T47D (cell line): ENCODE measurements around the gene MCM3AP.

ENCODE experiments used
- DNase-seq, 2 experiments: peaks; one replicate each; pipeline versions ENCODE4 v3.0.0 to v3.0.0-alpha.2; 2011 to 2012; ENCODE audit warnings: low read depth in 1 of 2, low spot score in 1 of 2
- JUND ChIP-seq: IDR thresholded peaks from 2 replicates; pipeline ENCODE4 v1.6.1; 2012; ENCODE audit warnings: low read depth
- in situ Hi-C: cut with HindIII; loops from 2 replicates; pipeline ENCODE4 v1.10.0; 2016; ENCODE audit warnings: low sequenced_read_pairs, low pct_unique_long_range_greater_than_20kb

The MCM3AP gene

DNA sequence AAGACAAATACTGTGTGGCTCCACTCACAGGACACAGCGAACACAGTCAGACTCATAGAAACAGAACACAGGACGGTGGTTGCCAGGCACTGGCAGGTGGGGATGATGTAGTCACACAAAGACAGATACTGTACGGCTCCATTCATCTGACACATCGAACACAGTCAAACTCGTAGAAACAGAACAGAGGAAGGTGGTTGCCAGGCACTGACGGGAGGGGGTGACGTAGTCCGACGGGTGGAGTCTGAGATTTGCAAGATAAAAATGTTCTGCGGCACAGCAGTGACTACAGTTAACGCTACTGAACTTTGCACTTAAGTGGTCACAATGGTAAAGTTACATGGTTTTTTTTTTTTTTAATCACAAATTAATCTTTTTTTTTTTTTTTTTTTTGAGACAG lies 19.5 kb upstream of the MCM3AP start:
- TF ChIP-seq JUND: no peak
- in situ Hi-C loops: no loop called here
- DNase-seq: no peak

DNA sequence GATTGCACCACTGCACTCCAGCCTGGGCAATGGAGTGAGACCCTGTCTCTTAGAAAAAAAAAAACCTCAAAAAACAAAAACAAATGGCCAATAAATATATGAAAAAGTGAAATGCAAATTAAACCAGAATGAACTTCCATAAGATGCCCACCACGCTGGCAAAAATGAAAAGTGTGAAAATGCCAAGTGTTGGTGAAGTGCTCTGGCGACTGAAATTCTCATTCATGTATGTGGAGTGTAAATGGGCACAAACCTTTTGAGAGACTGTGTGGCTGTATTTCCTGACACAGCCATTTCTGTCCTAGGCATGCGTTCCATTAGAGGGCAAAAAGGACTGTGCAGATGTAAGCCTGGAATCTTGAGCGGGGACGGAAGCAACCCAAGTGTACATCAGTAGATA lies 19.0 kb upstream of the MCM3AP start:
- in situ Hi-C loops: no loop called here
- no peak for TF ChIP-seq JUND
- DNase-seq: no peak

GRCh38 chr21:46301759-46302158 lies 16.3 kb upstream of the MCM3AP start:
- in situ Hi-C loops: no loop called here
- no peak for TF ChIP-seq JUND
- no peak for DNase-seq

- in situ Hi-C loops: no loop called here
- no peak for TF ChIP-seq JUND
- no peak for DNase-seq
These were observed 13.8 kb upstream of the MCM3AP start for GRCh38 chr21:46299167-46299566.

- no peak for DNase-seq
- in situ Hi-C loops: no loop called here
- no peak for TF ChIP-seq JUND
These were observed 12.2 kb upstream of the MCM3AP start for GRCh38 chr21:46297338-46298271.

DNA sequence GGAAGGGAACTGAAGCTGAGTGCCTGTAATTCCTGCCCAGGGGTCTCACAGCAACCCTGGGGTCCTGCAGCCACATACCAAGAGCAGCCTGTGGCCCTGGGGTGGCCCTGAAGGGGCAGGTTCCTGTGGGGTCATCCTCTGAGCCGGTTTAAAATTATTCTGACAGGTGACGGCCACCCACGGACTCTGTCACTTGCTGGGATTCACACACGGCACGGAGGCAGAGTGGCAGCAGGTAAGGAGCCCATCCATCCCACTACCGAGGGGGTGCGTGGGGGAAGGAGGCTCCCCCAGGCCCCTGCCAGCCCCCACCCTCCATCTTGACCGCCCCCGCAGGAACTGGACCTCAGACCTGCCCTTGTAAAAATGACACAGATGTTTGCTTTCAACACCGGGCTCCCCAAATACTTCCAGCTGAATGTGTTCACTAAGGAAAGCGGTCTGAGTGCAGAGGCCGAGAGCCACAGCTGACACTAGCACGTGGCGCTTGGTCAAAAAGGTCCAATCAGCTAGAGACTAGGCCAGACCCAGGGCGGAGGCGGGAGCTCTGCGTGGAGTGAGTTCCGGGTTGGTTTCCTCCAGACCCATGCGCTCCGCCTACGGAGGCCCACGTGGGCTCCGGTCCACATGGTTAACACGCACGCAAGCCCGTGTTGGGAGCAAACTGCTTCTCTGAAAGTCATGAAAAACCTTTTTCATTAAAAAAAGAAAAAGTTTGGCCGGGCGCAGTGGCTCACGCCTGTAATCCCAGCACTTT lies 10.8 kb upstream of the MCM3AP start:
- in situ Hi-C loops: no loop called here
- DNase-seq: no peak
- TF ChIP-seq JUND: no peak

DNA sequence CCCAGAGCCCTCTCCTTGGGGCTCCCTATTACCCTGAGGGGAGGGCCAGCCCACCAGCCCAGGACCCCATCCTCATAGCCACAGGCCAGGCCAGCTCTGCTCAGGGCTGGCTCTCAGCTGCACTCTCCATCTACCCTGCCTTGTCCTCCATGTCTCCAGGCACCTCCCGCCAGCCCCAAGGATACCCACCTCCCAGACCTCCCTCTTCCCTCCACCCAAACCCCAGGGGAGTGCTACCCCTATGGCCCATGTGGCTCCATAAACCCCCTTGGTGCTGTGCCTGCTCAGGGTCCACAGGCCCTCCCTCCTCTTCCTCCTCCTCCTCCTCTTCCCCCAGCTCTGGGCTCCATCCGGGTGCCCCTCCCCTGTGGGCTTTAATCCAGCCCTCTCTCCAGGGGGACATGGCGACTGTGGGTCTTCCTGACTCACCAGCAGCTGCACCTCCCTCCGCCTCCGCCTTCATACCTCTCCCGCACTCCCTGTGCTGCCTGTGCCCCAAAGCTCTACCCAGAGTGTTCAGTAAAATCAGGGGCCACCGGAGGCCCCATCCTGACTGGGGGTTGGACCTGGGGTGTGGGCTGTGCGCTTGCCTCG lies 9.9 kb upstream of the MCM3AP start:
- in situ Hi-C loops: no loop called here
- no peak for DNase-seq
- TF ChIP-seq JUND: no peak

- in situ Hi-C loops: no loop called here
- TF ChIP-seq JUND: no peak
- DNase-seq: peak in 1 of 2 experiments; percentile 62
These were observed 9.3 kb upstream of the MCM3AP start for GRCh38 chr21:46294647-46295176.

DNA sequence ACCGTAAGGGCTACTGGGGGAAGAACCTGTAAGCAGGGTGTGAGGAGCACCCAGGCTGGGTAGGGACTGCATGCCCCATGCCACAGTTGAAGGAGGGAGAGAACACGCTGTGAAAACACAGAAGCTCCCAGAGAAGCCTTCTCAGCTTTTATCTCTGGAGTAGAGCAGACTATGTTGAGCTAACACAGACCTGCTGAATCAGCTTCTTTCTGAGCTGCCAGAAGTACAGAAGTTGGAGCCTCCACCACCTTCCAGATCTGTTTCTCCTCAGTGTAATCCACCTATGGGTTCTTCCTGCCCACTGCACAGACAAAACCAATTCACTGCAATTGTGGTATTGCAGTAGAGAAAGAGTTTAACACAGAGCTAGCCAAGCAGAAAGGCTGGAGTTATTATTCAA lies 6.2 kb upstream of the MCM3AP start:
- no peak for DNase-seq
- in situ Hi-C loops: no loop called here
- TF ChIP-seq JUND: no peak

GRCh38 chr21:46289655-46290179 lies 4.3 kb upstream of the MCM3AP start:
- TF ChIP-seq JUND: no peak
- in situ Hi-C loops: no loop called here

GRCh38 chr21:46287541-46287940 lies 2.1 kb upstream of the MCM3AP start:
- in situ Hi-C loops: no loop called here

More at GRCh38 chr21:46289655-46290179, 4.3 kb upstream of the MCM3AP start:
- peak in 1 of 2 experiments; percentile 62 for DNase-seq

DNA sequence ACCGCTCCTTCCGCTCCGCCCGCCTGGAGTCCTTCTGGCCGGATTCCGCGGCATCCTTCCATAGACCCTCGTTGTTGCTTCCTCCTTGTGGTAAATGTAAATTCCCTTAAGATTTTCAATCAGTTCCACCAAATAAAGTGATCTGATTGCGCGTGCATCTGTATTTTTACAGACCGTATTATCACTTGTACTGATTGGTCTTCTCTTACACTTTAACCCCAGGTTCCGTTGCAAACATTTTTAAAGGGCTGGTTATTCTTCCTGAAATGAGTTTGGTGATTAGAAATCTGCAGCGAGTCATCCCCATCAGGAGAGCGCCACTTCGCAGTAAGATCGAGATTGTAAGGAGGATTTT lies 1.2 kb upstream of the MCM3AP start:
- no peak for TF ChIP-seq JUND
- no peak for DNase-seq
- in situ Hi-C loops: no loop called here

More at GRCh38 chr21:46287541-46287940, 2.1 kb upstream of the MCM3AP start:
- TF ChIP-seq JUND: no peak
- DNase-seq: no peak
